ENCODE data around the gene MS4A8.

DNA sequence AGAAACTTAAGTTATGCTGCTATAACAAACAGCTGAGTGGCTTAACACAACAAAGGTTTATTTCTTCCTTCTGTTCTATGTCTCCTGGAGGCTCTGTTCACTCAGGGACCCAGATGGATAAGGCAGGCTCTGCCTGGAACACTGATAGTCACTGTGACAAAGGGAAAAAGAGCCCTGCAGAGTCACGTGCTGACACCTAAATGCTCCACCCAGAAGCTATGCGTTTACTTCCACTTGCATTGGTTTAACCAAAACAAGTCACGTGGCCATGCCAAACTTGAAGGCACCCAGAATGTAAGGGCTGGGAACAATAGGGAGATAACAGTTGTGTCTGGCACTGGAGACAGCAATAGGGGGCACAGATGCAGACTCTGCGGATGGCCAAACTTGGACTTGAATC, 53.9 kb downstream of the MS4A8 start:
- TF ChIP-seq CTCF (IDR thresholded peaks at IDR 0.05) (no peak), ZFX (IDR thresholded peaks at IDR 0.05; ENCODE audit: borderline replicate concordance) (no peak)

Data from 22Rv1 (cell line).